Islet precursor cell (in vitro differentiated cells): Measurements from ENCODE around the gene SLC12A2.

Experiments
- DNase-seq: peaks from one replicate; pipeline ENCODE4 v3.0.0-alpha.2; 2018

The SLC12A2 gene

GRCh38 chr5:128172102-128172501 is 88.5 kb downstream of the SLC12A2 start:
- no peak for DNase-seq

GRCh38 chr5:128174951-128175350 is 91.4 kb downstream of the SLC12A2 start:
- DNase-seq: no peak

GRCh38 chr5:128192368-128192767 is 108.8 kb downstream of the SLC12A2 start:
- no peak for DNase-seq

- DNase-seq: no peak
Observed at GRCh38 chr5:128193665-128194390, 110.3 kb downstream of the SLC12A2 start.

- DNase-seq: no peak
Observed at GRCh38 chr5:128195316-128195715, 111.8 kb downstream of the SLC12A2 start.

GRCh38 chr5:128196080-128196479 is 112.5 kb downstream of the SLC12A2 start:
- DNase-seq: no peak

- DNase-seq: no peak
Observed at GRCh38 chr5:128196791-128197190, 113.2 kb downstream of the SLC12A2 start.

GRCh38 chr5:128197896-128198522 is 114.4 kb downstream of the SLC12A2 start:
- no peak for DNase-seq

GRCh38 chr5:128199104-128199503 is 115.5 kb downstream of the SLC12A2 start:
- peak; percentile 84 for DNase-seq

- no peak for DNase-seq
Observed at GRCh38 chr5:128199611-128200010, 116.0 kb downstream of the SLC12A2 start.

GRCh38 chr5:128201065-128201926 is 117.7 kb downstream of the SLC12A2 start:
- DNase-seq: peak; percentile 90

- DNase-seq: no peak
Observed at GRCh38 chr5:128202320-128202719, 118.8 kb downstream of the SLC12A2 start.

GRCh38 chr5:128208436-128208835 is 124.9 kb downstream of the SLC12A2 start:
- DNase-seq: no peak

GRCh38 chr5:128212191-128212806 is 128.7 kb downstream of the SLC12A2 start:
- DNase-seq: no peak

GRCh38 chr5:128213340-128213739 is 129.8 kb downstream of the SLC12A2 start:
- peak; percentile 69 for DNase-seq

GRCh38 chr5:128213833-128214232 is 130.3 kb downstream of the SLC12A2 start:
- no peak for DNase-seq

- no peak for DNase-seq
Observed at GRCh38 chr5:128216285-128216684, 132.7 kb downstream of the SLC12A2 start.

GRCh38 chr5:128216860-128217531 is 133.4 kb downstream of the SLC12A2 start:
- DNase-seq: no peak

- no peak for DNase-seq
Observed at GRCh38 chr5:128220841-128221240, 137.3 kb downstream of the SLC12A2 start.

GRCh38 chr5:128224336-128224735 is 140.8 kb downstream of the SLC12A2 start:
- DNase-seq: no peak

GRCh38 chr5:128225245-128226030 is 141.9 kb downstream of the SLC12A2 start:
- DNase-seq: no peak

- no peak for DNase-seq
Observed at GRCh38 chr5:128228008-128228407, 144.4 kb downstream of the SLC12A2 start.
